Smooth muscle cell (in vitro differentiated cells): ENCODE data around the gene DLGAP1. TPM values are rescaled to one million over a fixed set of nuclear protein-coding genes. Genes with fewer than 3 reads are reported as not detected.

Source experiments
- DNase-seq: peaks from one replicate; lab custom pipeline; 2025; ENCODE audit not compliant: unreplicated experiment; lab: John Stamatoyannopoulos, UW
- H2AFZ ChIP-seq: fragments of 200-600 bp; sonication (generic); 2 replicates; pipeline ENCODE4 v1.6.0; 2016; ENCODE audit warnings: antibody characterized with exemption, low read depth, mild to moderate bottlenecking
- H3F3A ChIP-seq: fragments of 200-600 bp; sonication (generic); 2 replicates; pipeline ENCODE4 v1.6.0; 2017; ENCODE audit warnings: antibody characterized with exemption, low read depth
- H3K27ac ChIP-seq: fragments of 200-600 bp; sonication (generic); 2 replicates; pipeline ENCODE4 v1.5.1; 2016; ENCODE audit warnings: low read depth, mild to moderate bottlenecking
- H3K27me3 ChIP-seq: fragments of 200-600 bp; sonication (generic); 2 replicates; pipeline ENCODE4 v1.6.1; 2016; ENCODE audit warnings: low read depth, mild to moderate bottlenecking
- H3K36me3 ChIP-seq: fragments of 200-600 bp; sonication (generic); 2 replicates; pipeline ENCODE4 v1.5.1; 2016; ENCODE audit warnings: low read depth
- H3K4me1 ChIP-seq: fragments of 200-600 bp; sonication (generic); 2 replicates; pipeline ENCODE4 v1.5.1; 2016; ENCODE audit warnings: low read depth
- H3K4me2 ChIP-seq: fragments of 200-600 bp; sonication (generic); 2 replicates; pipeline ENCODE4 v1.6.0; 2016; ENCODE audit warnings: mild to moderate bottlenecking
- H3K4me3 ChIP-seq: fragments of 200-600 bp; sonication (generic); 2 replicates; pipeline ENCODE4 v1.5.1; 2016; ENCODE audit warnings: mild to moderate bottlenecking
- H3K79me2 ChIP-seq: fragments of 200-600 bp; sonication (generic); 2 replicates; pipeline ENCODE4 v1.6.0; 2016; ENCODE audit warnings: low read depth, mild to moderate bottlenecking
- H3K9ac ChIP-seq: fragments of 200-600 bp; sonication (generic); 2 replicates; pipeline ENCODE4 v1.6.0; 2016; ENCODE audit warnings: low read depth
- H3K9me3 ChIP-seq: fragments of 200-600 bp; sonication (generic); replicated peaks from 2 replicates; pipeline ENCODE4 v1.5.1; 2016; ENCODE audit warnings: low read depth
- H4K20me1 ChIP-seq: fragments of 200-600 bp; sonication (generic); 2 replicates; pipeline ENCODE4 v1.6.0; 2016; ENCODE audit warnings: low read depth
- WGBS: methylation state at CpG from one replicate; pipeline ENCODE4 v1.1.7; 2016; ENCODE audit warnings: low lambda C conversion rate; 5-methylcytosine and 5-hydroxymethylcytosine counted together
- polyA plus RNA-seq: library from polyadenylated mRNA; unstranded; fragments of >200 nt; fragmentation: Nextera tagmentation; extraction: Ambion mirVana; gene quantifications from 2 replicates; pipeline ENCODE4 v1.2.1, GENCODE V29; 2016
- total RNA-seq: library from RNA; depleted of rRNA; stranded (reverse); fragments of >200 nt; gene quantifications from 2 replicates; pipeline ENCODE4 v1.2.3, GENCODE V29; 2014
- TF ChIP-seq, protein P1 (sequence below): fragments of 200-600 bp; sonication (generic); IDR thresholded peaks from 2 replicates; pipeline ENCODE4 v1.5.1; 2017; ENCODE audit warnings: borderline replicate concordance, mild to moderate bottlenecking, antibody characterized with exemption; ENCODE audit not compliant: insufficient read depth, poor library complexity, severe bottlenecking

The DLGAP1 gene
- total and polyA plus RNA-seq, 2 experiments from 2014 or later: 2.6 to 11.3 TPM

DNA sequence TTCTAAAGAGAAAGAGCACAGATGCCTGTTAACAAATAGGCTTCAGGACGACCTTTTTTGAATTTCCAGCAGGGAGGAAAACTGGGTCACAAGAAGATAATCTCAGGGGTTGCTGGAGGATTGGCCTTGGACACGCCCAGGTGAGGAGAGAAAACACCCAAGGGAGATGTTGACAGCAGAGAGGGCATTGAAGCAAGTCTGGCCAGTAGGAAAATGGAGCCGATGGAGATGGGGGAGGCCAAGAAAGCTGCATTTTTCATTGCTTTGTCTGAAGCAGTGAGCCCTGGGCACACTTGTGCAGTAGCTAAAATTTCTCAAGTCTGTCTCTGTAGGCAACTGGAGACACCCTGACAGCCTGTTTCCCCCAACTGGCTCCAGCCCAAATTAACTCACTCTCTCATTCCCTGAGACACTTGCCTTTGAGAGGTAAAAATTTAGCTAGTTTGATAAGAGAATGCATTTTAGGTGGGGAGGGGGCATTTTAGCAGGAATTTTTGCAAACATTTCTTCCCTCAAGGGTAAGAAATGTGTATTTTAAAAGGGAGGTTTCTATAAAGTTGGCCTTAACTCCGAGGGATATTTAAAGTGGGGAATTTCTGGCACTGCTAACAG, 839.6 kb downstream of the DLGAP1 start:
- Histone ChIP-seq H3K36me3 (no peaks in the 10 kb centered on the region), H2AFZ (no peak overlapping the region)
- whole genome bisulfite sequencing: 66% methylated on average over 4 of the region's 4 CpGs

DNA sequence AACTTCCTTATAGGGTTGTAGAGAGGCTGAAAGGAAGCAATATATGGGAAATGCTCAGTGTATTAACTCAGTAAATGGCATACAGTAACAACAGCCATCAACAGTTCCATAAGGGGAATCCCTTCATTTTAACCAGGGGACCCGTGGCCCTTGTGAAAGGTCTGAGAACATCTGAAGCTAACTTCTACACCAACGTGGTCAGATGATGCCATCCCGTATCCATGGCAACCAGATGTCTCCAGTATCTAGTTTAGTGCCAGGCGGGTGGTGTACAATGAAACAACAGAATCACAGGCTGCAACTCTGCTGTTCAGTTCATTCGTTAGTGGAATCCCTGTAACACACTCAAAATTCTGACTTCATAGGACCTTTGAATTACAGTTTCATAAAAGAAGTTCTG, 842.8 kb downstream of the DLGAP1 start:
- TF ChIP-seq, protein P1, sequence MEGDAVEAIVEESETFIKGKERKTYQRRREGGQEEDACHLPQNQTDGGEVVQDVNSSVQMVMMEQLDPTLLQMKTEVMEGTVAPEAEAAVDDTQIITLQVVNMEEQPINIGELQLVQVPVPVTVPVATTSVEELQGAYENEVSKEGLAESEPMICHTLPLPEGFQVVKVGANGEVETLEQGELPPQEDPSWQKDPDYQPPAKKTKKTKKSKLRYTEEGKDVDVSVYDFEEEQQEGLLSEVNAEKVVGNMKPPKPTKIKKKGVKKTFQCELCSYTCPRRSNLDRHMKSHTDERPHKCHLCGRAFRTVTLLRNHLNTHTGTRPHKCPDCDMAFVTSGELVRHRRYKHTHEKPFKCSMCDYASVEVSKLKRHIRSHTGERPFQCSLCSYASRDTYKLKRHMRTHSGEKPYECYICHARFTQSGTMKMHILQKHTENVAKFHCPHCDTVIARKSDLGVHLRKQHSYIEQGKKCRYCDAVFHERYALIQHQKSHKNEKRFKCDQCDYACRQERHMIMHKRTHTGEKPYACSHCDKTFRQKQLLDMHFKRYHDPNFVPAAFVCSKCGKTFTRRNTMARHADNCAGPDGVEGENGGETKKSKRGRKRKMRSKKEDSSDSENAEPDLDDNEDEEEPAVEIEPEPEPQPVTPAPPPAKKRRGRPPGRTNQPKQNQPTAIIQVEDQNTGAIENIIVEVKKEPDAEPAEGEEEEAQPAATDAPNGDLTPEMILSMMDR: no peak
- Histone ChIP-seq H3K27me3 (no peaks in the 10 kb centered on the region), H3F3A (peaks cover 12% of the 10 kb centered on the region), H2AFZ (no peak overlapping the region), H3K4me2 (no peak overlapping the region), H3K4me1 (peaks cover 10% of the 10 kb centered on the region), H4K20me1 (no peaks in the 10 kb centered on the region), H3K4me3 (no peak overlapping the region), H3K27ac (no peak overlapping the region), H3K36me3 (no peaks in the 10 kb centered on the region), H3K9ac (no peak overlapping the region), H3K9me3 (no peaks in the 10 kb centered on the region), H3K79me2 (peaks cover 18% of the 10 kb centered on the region)
- 83% methylated on average over 5 of the region's 5 CpGs for WGBS
- DNase-seq: no peak

More for the DNA sequence above, 839.6 kb downstream of the DLGAP1 start:
- Histone ChIP-seq H3K4me2 (no peak overlapping the region), H3K4me3 (no peak overlapping the region), H3K27ac (no peak overlapping the region), H3K9ac (no peak overlapping the region), H3K9me3 (no peaks in the 10 kb centered on the region), H4K20me1 (no peaks in the 10 kb centered on the region), H3K4me1 (peaks cover 4% of the 10 kb centered on the region), H3K79me2 (no peaks in the 10 kb centered on the region), H3F3A (peaks cover 17% of the 10 kb centered on the region), H3K27me3 (no peaks in the 10 kb centered on the region)
- DNase-seq: no peak
- TF ChIP-seq, protein P1: no peak

- H3F3A ChIP-seq: peaks cover 17% of the 10 kb centered on the region
- peak overlapping the region; percentile 35 for H3K4me2 ChIP-seq
- no peak overlapping the region for H3K27ac ChIP-seq
- H3K4me1 ChIP-seq: peaks cover 15% of the 10 kb centered on the region
- TF ChIP-seq, protein P1: no peak
- WGBS: 61% methylated on average over 15 of the region's 15 CpGs
- no peak overlapping the region for H3K4me3 ChIP-seq
- H3K9me3 ChIP-seq: no peaks in the 10 kb centered on the region
- H3K9ac ChIP-seq: no peak overlapping the region
- no peak overlapping the region for H2AFZ ChIP-seq
- peaks cover 18% of the 10 kb centered on the region for H3K79me2 ChIP-seq
- H4K20me1 ChIP-seq: no peaks in the 10 kb centered on the region
- DNase-seq: no peak
- H3K27me3 ChIP-seq: no peaks in the 10 kb centered on the region
- no peaks in the 10 kb centered on the region for H3K36me3 ChIP-seq
Observed at GRCh38 chr18:3611313-3612090, 843.6 kb downstream of the DLGAP1 start.
